ENCODE data around the gene SEMA6C. TPM values are rescaled to one million over a fixed set of nuclear protein-coding genes. Genes with fewer than 3 reads are reported as not detected.

Gene SEMA6C
- polyA plus RNA-seq, 1 donor (not counting 4 experiments of a cell fraction or from before 2014, with no cell fraction given): 0.93 TPM

- Histone ChIP-seq H3K27ac (ENCODE audit: control insufficient read depth, insufficient read depth, low read length) (no peak overlapping the region), H3K9me3 (ENCODE audit: control insufficient read depth, low read depth, low read length) (no peaks in the 10 kb centered on the region), H3K4me2 (ENCODE audit: control insufficient read depth, extremely low read depth, insufficient read depth, low read depth, low read length) (no peak overlapping the region), H3K9me1 (ENCODE audit: control insufficient read depth, extremely low read depth, insufficient read depth, low read length) (no peaks in the 10 kb centered on the region), H3K79me2 (ENCODE audit: control insufficient read depth, insufficient read depth, low read length) (no peaks in the 10 kb centered on the region), H3K27me3 (ENCODE audit: control insufficient read depth, extremely low read depth, insufficient read depth, low read length) (peaks cover 21% of the 10 kb centered on the region), H3K4me3 (ENCODE audit: control insufficient read depth in 2 of 3, extremely low read depth in 1 of 3, insufficient read depth in 2 of 3, low read depth in 1 of 3, low read length in 3 of 3) (no peak overlapping the region), H3K36me3 (ENCODE audit: control insufficient read depth in 2 of 2, extremely low read depth in 1 of 2, insufficient read depth in 2 of 2, low read length in 2 of 2) (no peaks in the 10 kb centered on the region), H4K20me1 (ENCODE audit: control insufficient read depth, extremely low read depth, insufficient read depth, low read length) (no peaks in the 10 kb centered on the region), H3K4me1 (ENCODE audit: control insufficient read depth, extremely low read depth, insufficient read depth, low read length) (peaks cover 10% of the 10 kb centered on the region), H3K9ac (ENCODE audit: control insufficient read depth, extremely low read depth, insufficient read depth, low read length) (no peak overlapping the region), H2AFZ (ENCODE audit: control insufficient read depth, low read length) (no peak overlapping the region)
- no peak for TF ChIP-seq CTCF (optimal IDR thresholded peaks at IDR 0.05 in 1 of 3, IDR thresholded peaks at IDR 0.05 in 1 of 3, conservative IDR thresholded peaks at IDR 0.05 in 1 of 3; ENCODE audit: extremely low read depth in 1 of 3, insufficient read depth in 2 of 3, low read length in 3 of 3)
- TF ChIP-seq EZH2 (IDR thresholded peaks at IDR 0.05; ENCODE audit: low read length): no peak
- dilution Hi-C loops (cut with MboI; ENCODE audit: extremely low pct_ligation_motif_present, low sequenced_read_pairs): no loop called here
- no peak for DNase-seq (ENCODE audit: low read depth, low spot score)
- FAIRE-seq: no peak
These were observed 17.6 kb downstream of the SEMA6C start for GRCh38 chr1:151128800-151129199.

GRCh38 chr1:151124763-151125403 lies 21.5 kb downstream of the SEMA6C start:
- Histone ChIP-seq H3K36me3 (ENCODE audit: control insufficient read depth in 2 of 2, extremely low read depth in 1 of 2, insufficient read depth in 2 of 2, low read length in 2 of 2) (no peaks in the 10 kb centered on the region), H3K4me2 (ENCODE audit: control insufficient read depth, extremely low read depth, insufficient read depth, low read depth, low read length) (no peak overlapping the region), H3K4me3 (ENCODE audit: control insufficient read depth in 2 of 3, extremely low read depth in 1 of 3, insufficient read depth in 2 of 3, low read depth in 1 of 3, low read length in 3 of 3) (no peak overlapping the region), H3K9ac (ENCODE audit: control insufficient read depth, extremely low read depth, insufficient read depth, low read length) (no peak overlapping the region), H4K20me1 (ENCODE audit: control insufficient read depth, extremely low read depth, insufficient read depth, low read length) (no peaks in the 10 kb centered on the region), H3K4me1 (ENCODE audit: control insufficient read depth, extremely low read depth, insufficient read depth, low read length) (no peaks in the 10 kb centered on the region), H2AFZ (ENCODE audit: control insufficient read depth, low read length) (no peak overlapping the region), H3K27me3 (ENCODE audit: control insufficient read depth, extremely low read depth, insufficient read depth, low read length) (no peaks in the 10 kb centered on the region), H3K79me2 (ENCODE audit: control insufficient read depth, insufficient read depth, low read length) (no peaks in the 10 kb centered on the region), H3K9me1 (ENCODE audit: control insufficient read depth, extremely low read depth, insufficient read depth, low read length) (no peaks in the 10 kb centered on the region), H3K9me3 (ENCODE audit: control insufficient read depth, low read depth, low read length) (no peaks in the 10 kb centered on the region), H3K27ac (ENCODE audit: control insufficient read depth, insufficient read depth, low read length) (no peak overlapping the region)
- dilution Hi-C loops (cut with MboI; ENCODE audit: extremely low pct_ligation_motif_present, low sequenced_read_pairs): no loop called here
- TF ChIP-seq EZH2 (IDR thresholded peaks at IDR 0.05; ENCODE audit: low read length): no peak
- no peak for TF ChIP-seq CTCF (optimal IDR thresholded peaks at IDR 0.05 in 1 of 3, IDR thresholded peaks at IDR 0.05 in 1 of 3, conservative IDR thresholded peaks at IDR 0.05 in 1 of 3; ENCODE audit: extremely low read depth in 1 of 3, insufficient read depth in 2 of 3, low read length in 3 of 3)
- DNase-seq (ENCODE audit: low read depth, low spot score) (no peak), FAIRE-seq (no peak)
